ENCODE data around the gene HKDC1.

DNA sequence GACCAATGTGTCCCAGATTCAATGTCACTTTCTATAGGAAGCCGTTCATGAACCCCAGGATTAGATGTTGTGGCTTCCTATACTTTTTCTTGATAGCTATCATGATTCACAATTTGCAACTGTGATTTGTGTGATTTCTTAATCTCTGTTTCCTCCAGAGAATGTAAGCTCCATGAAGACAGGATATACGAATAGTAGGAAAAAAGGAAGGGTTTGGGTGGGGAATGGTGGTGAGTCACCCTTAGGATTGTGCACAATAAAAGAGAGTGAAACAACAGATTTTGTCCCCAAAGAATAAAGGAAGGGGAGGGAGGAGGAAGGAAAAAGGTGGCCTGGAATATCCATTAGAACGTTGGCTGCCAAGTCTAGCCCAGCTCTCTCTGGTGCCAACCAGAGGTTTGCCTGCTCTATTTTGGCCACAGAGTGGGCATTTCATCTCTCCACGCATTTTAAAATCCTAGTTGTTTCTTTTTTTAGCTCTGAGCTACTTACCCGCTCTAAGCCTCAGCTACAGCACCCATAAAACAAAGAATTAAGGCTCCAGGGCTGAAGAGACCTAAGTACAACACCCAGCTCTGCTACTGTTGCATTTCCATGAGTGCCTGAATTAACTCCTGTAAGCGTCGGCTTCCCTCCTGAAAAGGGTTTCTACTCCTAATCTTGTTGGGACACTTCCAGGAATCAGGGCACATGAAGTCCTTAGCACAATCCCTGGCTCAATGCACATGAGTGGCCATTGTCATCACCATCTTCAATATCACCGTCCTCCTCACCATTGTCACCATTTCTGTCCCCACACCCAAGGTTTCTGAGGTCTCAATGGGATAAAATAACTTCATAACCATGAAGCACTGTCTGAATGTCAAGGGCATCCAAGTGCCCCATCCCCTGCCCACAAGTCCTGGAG, 61.6 kb downstream of the HKDC1 start:
- TF ChIP-seq, protein P1, sequence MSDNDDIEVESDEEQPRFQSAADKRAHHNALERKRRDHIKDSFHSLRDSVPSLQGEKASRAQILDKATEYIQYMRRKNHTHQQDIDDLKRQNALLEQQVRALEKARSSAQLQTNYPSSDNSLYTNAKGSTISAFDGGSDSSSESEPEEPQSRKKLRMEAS (IDR thresholded peaks at IDR 0.05) = no peak
- TF ChIP-seq, protein P2, sequence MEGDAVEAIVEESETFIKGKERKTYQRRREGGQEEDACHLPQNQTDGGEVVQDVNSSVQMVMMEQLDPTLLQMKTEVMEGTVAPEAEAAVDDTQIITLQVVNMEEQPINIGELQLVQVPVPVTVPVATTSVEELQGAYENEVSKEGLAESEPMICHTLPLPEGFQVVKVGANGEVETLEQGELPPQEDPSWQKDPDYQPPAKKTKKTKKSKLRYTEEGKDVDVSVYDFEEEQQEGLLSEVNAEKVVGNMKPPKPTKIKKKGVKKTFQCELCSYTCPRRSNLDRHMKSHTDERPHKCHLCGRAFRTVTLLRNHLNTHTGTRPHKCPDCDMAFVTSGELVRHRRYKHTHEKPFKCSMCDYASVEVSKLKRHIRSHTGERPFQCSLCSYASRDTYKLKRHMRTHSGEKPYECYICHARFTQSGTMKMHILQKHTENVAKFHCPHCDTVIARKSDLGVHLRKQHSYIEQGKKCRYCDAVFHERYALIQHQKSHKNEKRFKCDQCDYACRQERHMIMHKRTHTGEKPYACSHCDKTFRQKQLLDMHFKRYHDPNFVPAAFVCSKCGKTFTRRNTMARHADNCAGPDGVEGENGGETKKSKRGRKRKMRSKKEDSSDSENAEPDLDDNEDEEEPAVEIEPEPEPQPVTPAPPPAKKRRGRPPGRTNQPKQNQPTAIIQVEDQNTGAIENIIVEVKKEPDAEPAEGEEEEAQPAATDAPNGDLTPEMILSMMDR (IDR thresholded peaks at IDR 0.05; ENCODE audit: low read depth, low read length, missing input control) = no peak
- TF ChIP-seq JUND (IDR thresholded peaks at IDR 0.05) (no peak), HNF4A (conservative IDR thresholded peaks at IDR 0.05) (no peak)
- TF ChIP-seq, protein P3, sequence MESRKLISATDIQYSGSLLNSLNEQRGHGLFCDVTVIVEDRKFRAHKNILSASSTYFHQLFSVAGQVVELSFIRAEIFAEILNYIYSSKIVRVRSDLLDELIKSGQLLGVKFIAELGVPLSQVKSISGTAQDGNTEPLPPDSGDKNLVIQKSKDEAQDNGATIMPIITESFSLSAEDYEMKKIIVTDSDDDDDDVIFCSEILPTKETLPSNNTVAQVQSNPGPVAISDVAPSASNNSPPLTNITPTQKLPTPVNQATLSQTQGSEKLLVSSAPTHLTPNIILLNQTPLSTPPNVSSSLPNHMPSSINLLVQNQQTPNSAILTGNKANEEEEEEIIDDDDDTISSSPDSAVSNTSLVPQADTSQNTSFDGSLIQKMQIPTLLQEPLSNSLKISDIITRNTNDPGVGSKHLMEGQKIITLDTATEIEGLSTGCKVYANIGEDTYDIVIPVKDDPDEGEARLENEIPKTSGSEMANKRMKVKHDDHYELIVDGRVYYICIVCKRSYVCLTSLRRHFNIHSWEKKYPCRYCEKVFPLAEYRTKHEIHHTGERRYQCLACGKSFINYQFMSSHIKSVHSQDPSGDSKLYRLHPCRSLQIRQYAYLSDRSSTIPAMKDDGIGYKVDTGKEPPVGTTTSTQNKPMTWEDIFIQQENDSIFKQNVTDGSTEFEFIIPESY (IDR thresholded peaks at IDR 0.05) = no peak
